ENCODE results near the gene LTBR. TPM values are rescaled to one million over a fixed set of nuclear protein-coding genes. Genes with fewer than 3 reads are reported as not detected.

LTBR gene
- total and polyA plus RNA-seq, 5 donors, result 30.8 to 54.2 (median 37.6) TPM

DNA sequence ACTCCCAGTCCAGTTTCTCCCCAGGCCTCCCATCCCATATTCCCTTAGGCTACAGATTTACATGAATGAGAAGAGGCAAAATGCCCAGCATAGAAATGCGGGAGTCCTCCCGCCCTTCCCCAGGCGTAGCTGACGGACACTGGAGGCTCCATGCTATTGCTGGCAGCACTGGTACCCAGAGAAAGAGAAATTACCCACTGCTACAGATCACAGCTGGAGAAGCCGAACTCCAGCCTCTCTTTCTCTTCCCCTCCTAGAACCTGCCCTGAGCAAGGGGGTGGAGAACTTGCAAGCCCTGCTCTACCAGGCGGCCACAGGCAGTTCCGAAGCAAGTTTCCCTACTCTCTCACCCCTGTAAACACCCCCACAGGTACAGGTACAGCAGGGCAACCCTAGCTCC is 3.6 kb downstream of the LTBR start:
- no peaks in the 10 kb centered on the region for H3K9me3 ChIP-seq (ENCODE audit: control insufficient read depth, low read length)
- WGBS, result 92% methylated on average over 7 of the region's 7 CpGs
- no peak overlapping the region for H3K4me3 ChIP-seq (ENCODE audit: low read length)
- no peak for ATAC-seq
- peaks cover 12% of the 10 kb centered on the region for H3K4me1 ChIP-seq (ENCODE audit: control insufficient read depth, insufficient read depth, low read length)
- H3K27me3 ChIP-seq (ENCODE audit: control insufficient read depth, insufficient read depth), result no peaks in the 10 kb centered on the region
- H3K27ac ChIP-seq (ENCODE audit: low read length), result no peak overlapping the region
- intact Hi-C loops (cut with DNase I), result loop anchor here in 1 of 4 donors (10.0 kb wide), 1 partner anchor 53 kb away; no protein-coding TSS in a partner anchor
- DNase-seq, result no peak

DNA sequence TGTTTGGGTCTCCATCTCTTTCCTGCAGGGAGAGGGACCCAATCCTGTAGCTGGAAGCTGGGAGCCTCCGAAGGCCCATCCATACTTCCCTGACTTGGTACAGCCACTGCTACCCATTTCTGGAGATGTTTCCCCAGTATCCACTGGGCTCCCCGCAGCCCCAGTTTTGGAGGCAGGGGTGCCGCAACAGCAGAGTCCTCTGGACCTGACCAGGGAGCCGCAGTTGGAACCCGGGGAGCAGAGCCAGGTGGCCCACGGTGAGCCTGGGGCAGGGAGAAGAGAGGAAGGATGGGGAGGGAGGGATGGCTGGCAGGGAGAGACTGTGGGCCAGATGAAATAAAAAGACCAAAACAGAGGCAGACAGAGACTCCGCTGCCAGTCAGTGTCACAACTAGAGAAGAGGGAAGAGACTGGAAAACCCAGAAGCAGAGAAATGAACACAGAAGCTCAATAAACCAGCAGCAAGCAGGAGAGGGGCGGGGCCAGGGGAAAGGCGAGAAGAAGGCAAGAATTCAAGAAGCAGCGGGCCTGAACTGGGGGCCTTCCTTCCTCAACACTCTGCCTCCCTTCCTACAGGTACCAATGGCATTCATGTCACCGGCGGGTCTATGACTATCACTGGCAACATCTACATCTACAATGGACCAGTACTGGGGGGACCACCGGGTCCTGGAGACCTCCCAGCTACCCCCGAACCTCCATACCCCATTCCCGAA is 6.3 kb downstream of the LTBR start:
- peak in 2 of 3 donors; percentile 53 to 58 for DNase-seq
- H3K9me3 ChIP-seq (ENCODE audit: control insufficient read depth, low read length), result no peaks in the 10 kb centered on the region
- no peaks in the 10 kb centered on the region for H3K27me3 ChIP-seq (ENCODE audit: control insufficient read depth, insufficient read depth)
- intact Hi-C loops (cut with DNase I), result no loop called here
- H3K27ac ChIP-seq (ENCODE audit: low read length), result no peak overlapping the region
- peaks cover 2% of the 10 kb centered on the region for H3K4me1 ChIP-seq (ENCODE audit: control insufficient read depth, insufficient read depth, low read length)
- 82% methylated on average over 15 of the region's 15 CpGs for WGBS
- ATAC-seq, result no peak
- H3K4me3 ChIP-seq (ENCODE audit: low read length), result no peak overlapping the region

DNA sequence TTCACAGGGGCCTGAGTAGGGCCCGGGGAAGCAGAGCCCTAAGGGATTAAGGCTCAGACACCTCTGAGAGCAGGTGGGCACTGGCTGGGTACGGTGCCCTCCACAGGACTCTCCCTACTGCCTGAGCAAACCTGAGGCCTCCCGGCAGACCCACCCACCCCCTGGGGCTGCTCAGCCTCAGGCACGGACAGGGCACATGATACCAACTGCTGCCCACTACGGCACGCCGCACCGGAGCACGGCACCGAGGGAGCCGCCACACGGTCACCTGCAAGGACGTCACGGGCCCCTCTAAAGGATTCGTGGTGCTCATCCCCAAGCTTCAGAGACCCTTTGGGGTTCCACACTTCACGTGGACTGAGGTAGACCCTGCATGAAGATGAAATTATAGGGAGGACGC is 7.1 kb downstream of the LTBR start:
- no peaks in the 10 kb centered on the region for H3K4me1 ChIP-seq (ENCODE audit: control insufficient read depth, insufficient read depth, low read length)
- H3K4me3 ChIP-seq (ENCODE audit: low read length), result no peak overlapping the region
- intact Hi-C loops (cut with DNase I), result no loop called here
- no peaks in the 10 kb centered on the region for H3K27me3 ChIP-seq (ENCODE audit: control insufficient read depth, insufficient read depth)
- DNase-seq (peak in 2 of 3 donors; percentile 62 to 64), ATAC-seq (peak; percentile 4 to 22)
- H3K9me3 ChIP-seq (ENCODE audit: control insufficient read depth, low read length), result no peaks in the 10 kb centered on the region
- WGBS, result 88% methylated on average over 17 of the region's 17 CpGs
- H3K27ac ChIP-seq (ENCODE audit: low read length), result no peak overlapping the region

DNA sequence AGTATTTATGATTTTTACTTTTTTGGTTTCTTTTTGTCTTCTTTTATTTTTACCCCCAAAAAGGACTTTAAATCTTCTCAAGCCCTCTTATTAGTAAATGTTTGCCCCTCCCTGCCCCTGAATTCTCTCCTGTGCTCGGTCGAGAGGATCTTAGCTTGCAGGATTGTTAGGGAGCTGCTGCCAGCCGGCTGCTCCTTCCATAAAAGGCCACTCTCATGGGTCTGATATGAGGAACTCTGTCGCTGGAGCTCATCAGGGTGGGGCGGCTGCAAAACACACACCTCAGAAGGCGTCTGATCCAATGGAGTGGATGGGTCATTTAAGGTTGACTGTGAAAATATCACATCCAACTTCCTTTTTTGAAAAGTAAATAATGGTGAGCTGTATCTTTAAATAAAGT is 8.5 kb downstream of the LTBR start:
- peak overlapping the region; percentile 40 for H3K27ac ChIP-seq (ENCODE audit: low read length)
- 14% methylated on average over 6 of the region's 6 CpGs for WGBS
- no peaks in the 10 kb centered on the region for H3K9me3 ChIP-seq (ENCODE audit: control insufficient read depth, low read length)
- H3K4me1 ChIP-seq (ENCODE audit: control insufficient read depth, insufficient read depth, low read length), result no peaks in the 10 kb centered on the region
- DNase-seq (peak; percentile 47 to 77 (median 76)), ATAC-seq (peak; percentile 67 to 82)
- no peaks in the 10 kb centered on the region for H3K27me3 ChIP-seq (ENCODE audit: control insufficient read depth, insufficient read depth)
- no peak overlapping the region for H3K4me3 ChIP-seq (ENCODE audit: low read length)
- intact Hi-C loops (cut with DNase I), result no loop called here

DNA sequence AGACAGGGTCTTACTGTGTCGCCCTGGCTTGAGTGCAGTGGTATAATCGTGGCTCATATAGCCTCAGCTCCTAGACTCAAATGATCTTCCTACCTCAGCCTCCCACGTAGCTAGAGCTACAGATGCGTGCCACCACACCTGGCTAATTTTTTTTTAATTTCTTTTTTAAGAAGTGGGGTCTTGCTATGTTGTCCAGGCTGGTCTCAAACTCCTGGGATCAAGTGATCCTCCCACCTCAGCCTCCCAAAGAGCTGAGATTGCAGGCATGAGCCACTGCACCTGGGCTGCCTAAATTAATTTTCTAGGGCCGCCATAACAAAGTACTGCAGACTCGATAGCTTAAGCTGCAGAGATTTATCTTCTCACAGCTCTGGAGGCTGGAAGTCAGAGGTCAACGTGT is 9.1 kb downstream of the LTBR start:
- intact Hi-C loops (cut with DNase I), result no loop called here
- H3K27me3 ChIP-seq (ENCODE audit: control insufficient read depth, insufficient read depth), result no peaks in the 10 kb centered on the region
- DNase-seq (no peak), ATAC-seq (no peak)
- peak overlapping the region; percentile 42 for H3K27ac ChIP-seq (ENCODE audit: low read length)
- 87% methylated on average over 7 of the region's 7 CpGs for WGBS
- H3K4me1 ChIP-seq (ENCODE audit: control insufficient read depth, insufficient read depth, low read length), result no peaks in the 10 kb centered on the region
- H3K9me3 ChIP-seq (ENCODE audit: control insufficient read depth, low read length), result no peaks in the 10 kb centered on the region
- H3K4me3 ChIP-seq (ENCODE audit: low read length), result no peak overlapping the region

DNA sequence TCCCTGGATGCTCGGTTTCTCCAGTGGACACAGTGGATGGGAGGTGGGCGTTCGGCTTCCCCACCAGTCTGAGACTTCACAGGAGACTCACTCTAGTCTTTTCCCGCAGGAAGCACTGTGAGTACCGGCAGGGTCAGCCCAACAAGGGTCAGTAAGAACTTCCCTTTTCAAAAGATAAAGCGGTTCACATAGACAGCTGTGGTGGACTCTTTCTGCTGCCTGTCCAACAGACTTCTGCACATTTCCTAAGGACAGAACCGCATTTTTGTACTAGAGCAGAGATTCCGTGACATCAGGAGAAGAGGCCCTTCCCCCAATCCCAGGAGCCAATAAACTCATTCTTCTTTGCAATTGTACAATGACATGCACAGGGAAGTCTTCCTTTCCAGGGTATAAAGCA is 10.4 kb downstream of the LTBR start:
- Histone ChIP-seq H3K27me3 (ENCODE audit: control insufficient read depth, insufficient read depth) (no peaks in the 10 kb centered on the region), H3K4me3 (ENCODE audit: low read length) (no peak overlapping the region), H3K27ac (ENCODE audit: low read length) (no peak overlapping the region), H3K9me3 (ENCODE audit: control insufficient read depth, low read length) (no peaks in the 10 kb centered on the region), H3K4me1 (ENCODE audit: control insufficient read depth, insufficient read depth, low read length) (no peaks in the 10 kb centered on the region)
- WGBS, result 61% methylated on average over 8 of the region's 8 CpGs
- ATAC-seq (peak; percentile 14 to 52), DNase-seq (peak in 1 of 3 donors; percentile 51)
- intact Hi-C loops (cut with DNase I), result no loop called here

DNA sequence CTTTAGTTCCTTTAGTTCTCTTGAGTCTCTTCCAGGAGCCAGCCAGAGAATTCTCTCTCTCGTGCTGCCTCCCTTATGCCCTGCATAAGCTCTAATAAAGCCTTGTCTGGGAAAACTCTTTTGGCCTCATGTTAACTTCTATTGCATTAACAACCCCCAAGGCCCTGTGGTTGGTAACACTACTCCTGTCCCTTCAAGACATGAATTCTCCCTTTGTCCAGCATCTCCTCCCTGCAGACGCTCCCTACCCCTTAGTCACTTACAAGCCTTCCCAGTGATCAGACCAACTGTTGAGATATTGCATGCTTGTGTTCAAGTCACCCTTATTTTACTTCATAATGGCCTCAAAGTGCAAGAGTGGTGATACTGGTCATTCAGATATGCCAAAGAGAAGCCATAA is 12.1 kb downstream of the LTBR start:
- Histone ChIP-seq H3K4me1 (ENCODE audit: control insufficient read depth, insufficient read depth, low read length) (no peaks in the 10 kb centered on the region), H3K27me3 (ENCODE audit: control insufficient read depth, insufficient read depth) (no peaks in the 10 kb centered on the region), H3K4me3 (ENCODE audit: low read length) (no peak overlapping the region), H3K27ac (ENCODE audit: low read length) (no peak overlapping the region), H3K9me3 (ENCODE audit: control insufficient read depth, low read length) (no peaks in the 10 kb centered on the region)
- ATAC-seq, result no peak
- intact Hi-C loops (cut with DNase I), result no loop called here
- 88% methylated on average over 2 of the region's 2 CpGs for WGBS
- DNase-seq, result no peak

DNA sequence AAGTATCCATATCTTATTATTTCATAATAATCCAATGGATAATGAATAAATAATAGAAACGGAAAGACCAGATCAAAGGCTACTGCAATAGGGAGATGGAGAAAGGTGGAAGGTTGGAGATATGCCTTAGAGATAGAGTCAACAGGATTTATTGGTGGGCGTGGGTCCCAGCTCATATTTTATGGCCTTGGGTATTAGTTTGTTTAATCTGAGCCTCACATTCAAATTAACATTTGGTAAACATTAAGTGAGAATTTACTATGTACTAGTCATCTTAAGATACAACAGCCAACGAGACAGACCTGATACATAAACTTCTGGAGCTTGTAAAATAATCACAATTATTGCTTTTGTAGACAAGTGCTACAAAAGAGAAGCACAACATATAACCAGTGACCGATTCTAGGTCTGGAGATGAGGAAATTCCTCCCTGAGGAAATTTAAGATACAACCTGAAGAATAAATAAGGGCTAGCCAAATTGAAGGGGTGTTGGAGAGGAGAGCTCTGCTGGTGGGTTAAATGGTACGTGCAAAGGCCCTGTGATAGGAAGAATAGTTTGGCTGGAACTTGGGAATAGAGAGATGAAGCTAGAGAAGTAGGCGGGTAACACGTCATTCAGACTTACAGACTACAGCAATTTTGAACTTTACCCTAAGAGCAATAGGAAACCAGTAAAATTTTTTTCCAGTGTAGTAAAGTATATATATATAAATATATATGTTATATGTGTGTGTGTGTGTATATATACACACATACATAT is 16.1 kb downstream of the LTBR start:
- intact Hi-C loops (cut with DNase I), result no loop called here
- ATAC-seq (no peak), DNase-seq (no peak)
- Histone ChIP-seq H3K27ac (ENCODE audit: low read length) (no peak overlapping the region), H3K4me3 (ENCODE audit: low read length) (no peak overlapping the region), H3K9me3 (ENCODE audit: control insufficient read depth, low read length) (no peaks in the 10 kb centered on the region), H3K4me1 (ENCODE audit: control insufficient read depth, insufficient read depth, low read length) (no peaks in the 10 kb centered on the region), H3K27me3 (ENCODE audit: control insufficient read depth, insufficient read depth) (no peaks in the 10 kb centered on the region)
- whole genome bisulfite sequencing, result 95% methylated on average over 7 of the region's 7 CpGs

DNA sequence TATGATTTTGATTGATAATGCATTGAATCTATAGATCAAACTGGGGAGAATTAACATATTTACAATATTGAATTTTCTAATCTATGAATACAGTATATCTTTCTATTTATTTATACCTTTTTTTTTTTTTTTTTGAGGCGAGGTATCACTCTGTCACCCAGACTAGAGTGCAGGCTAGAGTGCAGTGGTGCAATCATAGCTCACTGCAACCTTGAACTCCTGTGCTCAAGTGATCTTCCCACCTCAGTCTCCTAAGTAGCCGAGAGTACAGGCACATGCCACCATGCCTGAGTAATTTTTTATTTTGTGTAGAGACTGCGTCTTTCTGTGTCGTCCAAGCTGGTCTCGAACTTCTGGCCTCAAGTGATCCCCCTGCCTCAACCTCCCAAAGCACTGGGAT is 20.4 kb downstream of the LTBR start:
- Histone ChIP-seq H3K27me3 (ENCODE audit: control insufficient read depth, insufficient read depth) (no peaks in the 10 kb centered on the region), H3K4me1 (ENCODE audit: control insufficient read depth, insufficient read depth, low read length) (no peaks in the 10 kb centered on the region), H3K27ac (ENCODE audit: low read length) (no peak overlapping the region), H3K4me3 (ENCODE audit: low read length) (no peak overlapping the region), H3K9me3 (ENCODE audit: control insufficient read depth, low read length) (no peaks in the 10 kb centered on the region)
- 90% methylated on average over 5 of the region's 5 CpGs for WGBS
- intact Hi-C loops (cut with DNase I), result no loop called here
- DNase-seq, result no peak
- no peak for ATAC-seq

DNA sequence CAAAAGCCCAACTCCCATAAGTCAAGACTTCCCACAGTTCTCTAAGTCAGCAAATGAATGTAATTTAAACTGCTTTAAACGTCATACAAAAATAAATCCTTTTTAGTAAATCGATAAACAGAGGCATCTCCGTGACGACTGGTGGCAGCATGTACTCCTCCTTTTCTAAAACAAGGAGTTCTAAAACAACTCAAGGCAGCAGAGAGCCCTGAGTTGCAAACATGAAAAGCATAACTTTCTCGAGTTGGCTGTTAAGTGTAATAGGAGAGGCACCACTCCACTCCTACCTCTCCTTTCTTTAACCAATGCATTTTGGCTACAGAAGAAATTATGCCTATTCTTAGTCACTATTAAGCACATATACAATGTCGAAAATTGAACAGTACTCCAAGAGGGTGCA is 22.0 kb downstream of the LTBR start:
- Histone ChIP-seq H3K9me3 (ENCODE audit: control insufficient read depth, low read length) (no peaks in the 10 kb centered on the region), H3K27me3 (ENCODE audit: control insufficient read depth, insufficient read depth) (no peaks in the 10 kb centered on the region), H3K4me3 (ENCODE audit: low read length) (no peak overlapping the region), H3K4me1 (ENCODE audit: control insufficient read depth, insufficient read depth, low read length) (no peaks in the 10 kb centered on the region), H3K27ac (ENCODE audit: low read length) (no peak overlapping the region)
- DNase-seq (no peak), ATAC-seq (no peak)
- intact Hi-C loops (cut with DNase I), result no loop called here
- WGBS, result 79% methylated on average over 6 of the region's 6 CpGs

DNA sequence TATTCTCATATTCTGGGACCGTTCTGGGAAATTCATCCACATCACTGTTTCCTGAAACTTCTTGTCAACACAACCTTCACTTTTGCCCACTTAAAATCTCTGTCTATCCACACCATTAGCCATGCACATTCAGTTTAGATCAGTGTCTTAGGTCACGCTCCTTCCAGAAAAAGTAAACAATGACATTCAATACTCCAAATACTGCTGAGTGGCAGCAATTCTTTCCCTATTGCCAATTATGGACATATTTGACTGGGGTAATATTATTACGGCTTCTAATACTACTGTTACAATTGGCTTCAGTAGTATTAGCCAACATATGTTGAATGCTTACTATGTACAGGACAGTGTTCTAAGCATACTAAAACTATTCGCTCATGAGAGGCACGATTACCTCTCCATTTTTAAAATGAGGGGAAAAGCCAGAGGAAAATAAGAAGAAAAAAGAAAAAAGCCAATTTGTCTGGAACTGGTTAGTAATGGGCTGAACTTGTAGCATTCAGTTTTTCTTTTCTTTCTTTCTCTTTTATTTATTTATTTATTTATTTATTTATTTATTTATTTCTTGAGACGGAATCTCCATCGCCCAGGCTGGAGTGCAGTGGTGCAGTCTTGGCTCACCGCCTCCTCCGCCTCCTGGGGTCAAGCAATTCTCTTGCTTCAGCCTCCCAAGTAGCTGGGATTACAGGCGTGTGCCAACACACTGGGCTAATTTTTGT is 23.4 kb downstream of the LTBR start:
- intact Hi-C loops (cut with DNase I), result no loop called here
- ATAC-seq, result no peak
- H3K27me3 ChIP-seq (ENCODE audit: control insufficient read depth, insufficient read depth), result no peaks in the 10 kb centered on the region
- no peak for DNase-seq
- 96% methylated on average over 10 of the region's 10 CpGs for WGBS
- H3K9me3 ChIP-seq (ENCODE audit: control insufficient read depth, low read length), result no peaks in the 10 kb centered on the region
- H3K4me3 ChIP-seq (ENCODE audit: low read length), result no peak overlapping the region
- no peak overlapping the region for H3K27ac ChIP-seq (ENCODE audit: low read length)
- no peaks in the 10 kb centered on the region for H3K4me1 ChIP-seq (ENCODE audit: control insufficient read depth, insufficient read depth, low read length)

Measured in right cardiac atrium (tissue), 5 donors.